ENCODE measurements around the gene CSMD2. TPM values are rescaled to one million over a fixed set of nuclear protein-coding genes. Genes with fewer than 3 reads are reported as not detected.

Gene CSMD2
- polyA plus RNA-seq, 2 donors = 0.02 to 0.08 TPM

- 81% methylated on average over 9 of the region's 9 CpGs for WGBS, 2 donors
These were observed 455.8 kb downstream of the CSMD2 start for GRCh38 chr1:33709174-33709782.

GRCh38 chr1:33706634-33707255 lies 458.3 kb downstream of the CSMD2 start:
- H3K4me3 ChIP-seq (ENCODE audit: low read depth in 1 of 2, low read length in 2 of 2) = no peak overlapping the region
- no peak overlapping the region for H3K27ac ChIP-seq (ENCODE audit: low read depth in 2 of 2, low read length in 1 of 2)
- H3K27me3 ChIP-seq (ENCODE audit: control insufficient read depth in 1 of 2, insufficient read depth in 2 of 2, low read length in 2 of 2) = no peaks in the 10 kb centered on the region
- peaks cover 0 to 3% of the 10 kb centered on the region in 2 donors for H3K9me3 ChIP-seq (ENCODE audit: control insufficient read depth in 2 of 2, insufficient read depth in 1 of 2, low read depth in 1 of 2, low read length in 1 of 2)
- no peaks in the 10 kb centered on the region for H3K36me3 ChIP-seq (ENCODE audit: control insufficient read depth in 2 of 2, insufficient read depth in 2 of 2, low read length in 1 of 2)
- 85 to 90% methylated on average over 12 of the region's 12 CpGs for WGBS, 2 donors
- H3K4me1 ChIP-seq (ENCODE audit: control insufficient read depth in 2 of 2, insufficient read depth in 2 of 2, low read length in 1 of 2) = no peaks in the 10 kb centered on the region

More at GRCh38 chr1:33709174-33709782, 455.8 kb downstream of the CSMD2 start:
- Histone ChIP-seq H3K4me1 (ENCODE audit: control insufficient read depth in 2 of 2, insufficient read depth in 2 of 2, low read length in 1 of 2) (no peaks in the 10 kb centered on the region), H3K9me3 (ENCODE audit: control insufficient read depth in 2 of 2, insufficient read depth in 1 of 2, low read depth in 1 of 2, low read length in 1 of 2) (peaks cover 0 to 3% of the 10 kb centered on the region in 2 donors), H3K27me3 (ENCODE audit: control insufficient read depth in 1 of 2, insufficient read depth in 2 of 2, low read length in 2 of 2) (no peaks in the 10 kb centered on the region), H3K4me3 (ENCODE audit: low read depth in 1 of 2, low read length in 2 of 2) (no peak overlapping the region), H3K36me3 (ENCODE audit: control insufficient read depth in 2 of 2, insufficient read depth in 2 of 2, low read length in 1 of 2) (no peaks in the 10 kb centered on the region), H3K27ac (ENCODE audit: low read depth in 2 of 2, low read length in 1 of 2) (no peak overlapping the region)

GRCh38 chr1:33703464-33703863 lies 461.6 kb downstream of the CSMD2 start:
- 66 to 80% methylated on average over 3 of the region's 3 CpGs for WGBS, 2 donors
- Histone ChIP-seq H3K27ac (ENCODE audit: low read depth in 2 of 2, low read length in 1 of 2) (no peak overlapping the region), H3K9me3 (ENCODE audit: control insufficient read depth in 2 of 2, insufficient read depth in 1 of 2, low read depth in 1 of 2, low read length in 1 of 2) (peaks cover 0 to 5% of the 10 kb centered on the region in 2 donors), H3K27me3 (ENCODE audit: control insufficient read depth in 1 of 2, insufficient read depth in 2 of 2, low read length in 2 of 2) (no peaks in the 10 kb centered on the region), H3K36me3 (ENCODE audit: control insufficient read depth in 2 of 2, insufficient read depth in 2 of 2, low read length in 1 of 2) (no peaks in the 10 kb centered on the region), H3K4me1 (ENCODE audit: control insufficient read depth in 2 of 2, insufficient read depth in 2 of 2, low read length in 1 of 2) (no peaks in the 10 kb centered on the region), H3K4me3 (ENCODE audit: low read depth in 1 of 2, low read length in 2 of 2) (no peak overlapping the region)

GRCh38 chr1:33698361-33699035 lies 466.5 kb downstream of the CSMD2 start:
- 87 to 88% methylated on average over 14 of the region's 14 CpGs for WGBS, 2 donors
- H3K4me3 ChIP-seq (ENCODE audit: low read depth in 1 of 2, low read length in 2 of 2) = no peak overlapping the region
- H3K27ac ChIP-seq (ENCODE audit: low read depth in 2 of 2, low read length in 1 of 2) = no peak overlapping the region
- no peaks in the 10 kb centered on the region for H3K36me3 ChIP-seq (ENCODE audit: control insufficient read depth in 2 of 2, insufficient read depth in 2 of 2, low read length in 1 of 2)
- H3K27me3 ChIP-seq (ENCODE audit: control insufficient read depth in 1 of 2, insufficient read depth in 2 of 2, low read length in 2 of 2) = no peaks in the 10 kb centered on the region
- H3K9me3 ChIP-seq (ENCODE audit: control insufficient read depth in 2 of 2, insufficient read depth in 1 of 2, low read depth in 1 of 2, low read length in 1 of 2) = peaks cover 0 to 3% of the 10 kb centered on the region in 2 donors
- H3K4me1 ChIP-seq (ENCODE audit: control insufficient read depth in 2 of 2, insufficient read depth in 2 of 2, low read length in 1 of 2) = no peaks in the 10 kb centered on the region

GRCh38 chr1:33697816-33698215 lies 467.2 kb downstream of the CSMD2 start:
- no peaks in the 10 kb centered on the region for H3K27me3 ChIP-seq (ENCODE audit: control insufficient read depth in 1 of 2, insufficient read depth in 2 of 2, low read length in 2 of 2)
- H3K4me1 ChIP-seq (ENCODE audit: control insufficient read depth in 2 of 2, insufficient read depth in 2 of 2, low read length in 1 of 2) = no peaks in the 10 kb centered on the region
- H3K4me3 ChIP-seq (ENCODE audit: low read depth in 1 of 2, low read length in 2 of 2) = no peak overlapping the region
- no peaks in the 10 kb centered on the region for H3K36me3 ChIP-seq (ENCODE audit: control insufficient read depth in 2 of 2, insufficient read depth in 2 of 2, low read length in 1 of 2)
- peaks cover 0 to 4% of the 10 kb centered on the region in 2 donors for H3K9me3 ChIP-seq (ENCODE audit: control insufficient read depth in 2 of 2, insufficient read depth in 1 of 2, low read depth in 1 of 2, low read length in 1 of 2)
- WGBS, 2 donors = 52 to 69% methylated on average over 2 of the region's 2 CpGs
- H3K27ac ChIP-seq (ENCODE audit: low read depth in 2 of 2, low read length in 1 of 2) = no peak overlapping the region

GRCh38 chr1:33696962-33697361 lies 468.1 kb downstream of the CSMD2 start:
- Histone ChIP-seq H3K27ac (ENCODE audit: low read depth in 2 of 2, low read length in 1 of 2) (no peak overlapping the region), H3K36me3 (ENCODE audit: control insufficient read depth in 2 of 2, insufficient read depth in 2 of 2, low read length in 1 of 2) (no peaks in the 10 kb centered on the region), H3K27me3 (ENCODE audit: control insufficient read depth in 1 of 2, insufficient read depth in 2 of 2, low read length in 2 of 2) (no peaks in the 10 kb centered on the region), H3K4me1 (ENCODE audit: control insufficient read depth in 2 of 2, insufficient read depth in 2 of 2, low read length in 1 of 2) (no peaks in the 10 kb centered on the region), H3K9me3 (ENCODE audit: control insufficient read depth in 2 of 2, insufficient read depth in 1 of 2, low read depth in 1 of 2, low read length in 1 of 2) (peaks cover 0 to 5% of the 10 kb centered on the region in 2 donors), H3K4me3 (ENCODE audit: low read depth in 1 of 2, low read length in 2 of 2) (no peak overlapping the region)
- 52 to 62% methylated on average over 2 of the region's 2 CpGs for WGBS, 2 donors

- Histone ChIP-seq H3K9me3 (ENCODE audit: control insufficient read depth in 2 of 2, insufficient read depth in 1 of 2, low read depth in 1 of 2, low read length in 1 of 2) (peaks cover 0 to 5% of the 10 kb centered on the region in 2 donors), H3K4me3 (ENCODE audit: low read depth in 1 of 2, low read length in 2 of 2) (no peak overlapping the region), H3K27ac (ENCODE audit: low read depth in 2 of 2, low read length in 1 of 2) (no peak overlapping the region), H3K27me3 (ENCODE audit: control insufficient read depth in 1 of 2, insufficient read depth in 2 of 2, low read length in 2 of 2) (no peaks in the 10 kb centered on the region), H3K36me3 (ENCODE audit: control insufficient read depth in 2 of 2, insufficient read depth in 2 of 2, low read length in 1 of 2) (no peaks in the 10 kb centered on the region), H3K4me1 (ENCODE audit: control insufficient read depth in 2 of 2, insufficient read depth in 2 of 2, low read length in 1 of 2) (no peaks in the 10 kb centered on the region)
- 79 to 86% methylated on average over 1 of the region's 1 CpG for WGBS, 2 donors
These were observed 468.7 kb downstream of the CSMD2 start for GRCh38 chr1:33696311-33696710.

GRCh38 chr1:33692206-33693188 lies 472.5 kb downstream of the CSMD2 start:
- Histone ChIP-seq H3K4me3 (ENCODE audit: low read depth in 1 of 2, low read length in 2 of 2) (no peak overlapping the region), H3K36me3 (ENCODE audit: control insufficient read depth in 2 of 2, insufficient read depth in 2 of 2, low read length in 1 of 2) (no peaks in the 10 kb centered on the region), H3K27me3 (ENCODE audit: control insufficient read depth in 1 of 2, insufficient read depth in 2 of 2, low read length in 2 of 2) (no peaks in the 10 kb centered on the region), H3K9me3 (ENCODE audit: control insufficient read depth in 2 of 2, insufficient read depth in 1 of 2, low read depth in 1 of 2, low read length in 1 of 2) (peaks cover 0 to 2% of the 10 kb centered on the region in 2 donors), H3K27ac (ENCODE audit: low read depth in 2 of 2, low read length in 1 of 2) (no peak overlapping the region), H3K4me1 (ENCODE audit: control insufficient read depth in 2 of 2, insufficient read depth in 2 of 2, low read length in 1 of 2) (no peaks in the 10 kb centered on the region)
- WGBS, 2 donors = 89% methylated on average over 7 of the region's 7 CpGs

- Histone ChIP-seq H3K36me3 (ENCODE audit: control insufficient read depth in 2 of 2, insufficient read depth in 2 of 2, low read length in 1 of 2) (no peaks in the 10 kb centered on the region), H3K27me3 (ENCODE audit: control insufficient read depth in 1 of 2, insufficient read depth in 2 of 2, low read length in 2 of 2) (no peaks in the 10 kb centered on the region), H3K27ac (ENCODE audit: low read depth in 2 of 2, low read length in 1 of 2) (no peak overlapping the region), H3K9me3 (ENCODE audit: control insufficient read depth in 2 of 2, insufficient read depth in 1 of 2, low read depth in 1 of 2, low read length in 1 of 2) (no peaks in the 10 kb centered on the region), H3K4me3 (ENCODE audit: low read depth in 1 of 2, low read length in 2 of 2) (no peak overlapping the region), H3K4me1 (ENCODE audit: control insufficient read depth in 2 of 2, insufficient read depth in 2 of 2, low read length in 1 of 2) (no peaks in the 10 kb centered on the region)
- WGBS, 2 donors = 56 to 84% methylated on average over 1 of the region's 1 CpG
These were observed 478.0 kb downstream of the CSMD2 start for GRCh38 chr1:33687000-33687399.
